ENCODE measurements around the gene RPL7A. TPM values are rescaled to one million over a fixed set of nuclear protein-coding genes. Genes with fewer than 3 reads are reported as not detected.
A peak's percentile ranks its signal among the peaks of the same experiment; 100 is the strongest.

The RPL7A gene
- total and polyA plus RNA-seq, 12 donors = 859 to 3,182 (median 927) TPM

DNA sequence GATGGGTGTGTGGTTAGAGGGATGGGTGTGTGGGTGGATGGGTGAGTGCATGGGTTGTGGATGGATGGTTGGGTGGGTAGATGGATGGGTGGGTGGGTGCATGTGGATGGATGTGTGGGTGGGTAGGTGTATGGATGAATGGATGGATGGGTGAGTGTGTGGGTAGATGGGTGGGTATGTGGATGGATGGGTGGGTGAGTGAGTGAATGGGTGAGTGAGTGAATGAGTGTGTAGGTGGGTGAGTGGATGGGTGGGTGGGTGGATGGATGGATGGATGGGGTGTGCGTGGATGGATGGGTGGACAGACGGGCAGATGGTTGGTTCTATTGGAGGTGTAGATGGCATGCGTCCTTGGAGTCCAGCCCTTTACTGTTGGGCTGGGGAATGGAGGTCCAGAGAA, 45.4 kb downstream of the RPL7A start:
- DNase-seq = no peak
- Histone ChIP-seq H3K27ac (no peak overlapping the region), H3K4me1 (no peaks in the 10 kb centered on the region), H3K9me3 (no peaks in the 10 kb centered on the region), H3K4me3 (no peak overlapping the region), H3K36me3 (no peaks in the 10 kb centered on the region), H3K27me3 (peaks cover 0 to 36% (median 7%) of the 10 kb centered on the region in 7 donors)
- 84 to 90% methylated on average over 3 of the region's 3 CpGs for WGBS, 2 donors
- TF ChIP-seq, protein P1, sequence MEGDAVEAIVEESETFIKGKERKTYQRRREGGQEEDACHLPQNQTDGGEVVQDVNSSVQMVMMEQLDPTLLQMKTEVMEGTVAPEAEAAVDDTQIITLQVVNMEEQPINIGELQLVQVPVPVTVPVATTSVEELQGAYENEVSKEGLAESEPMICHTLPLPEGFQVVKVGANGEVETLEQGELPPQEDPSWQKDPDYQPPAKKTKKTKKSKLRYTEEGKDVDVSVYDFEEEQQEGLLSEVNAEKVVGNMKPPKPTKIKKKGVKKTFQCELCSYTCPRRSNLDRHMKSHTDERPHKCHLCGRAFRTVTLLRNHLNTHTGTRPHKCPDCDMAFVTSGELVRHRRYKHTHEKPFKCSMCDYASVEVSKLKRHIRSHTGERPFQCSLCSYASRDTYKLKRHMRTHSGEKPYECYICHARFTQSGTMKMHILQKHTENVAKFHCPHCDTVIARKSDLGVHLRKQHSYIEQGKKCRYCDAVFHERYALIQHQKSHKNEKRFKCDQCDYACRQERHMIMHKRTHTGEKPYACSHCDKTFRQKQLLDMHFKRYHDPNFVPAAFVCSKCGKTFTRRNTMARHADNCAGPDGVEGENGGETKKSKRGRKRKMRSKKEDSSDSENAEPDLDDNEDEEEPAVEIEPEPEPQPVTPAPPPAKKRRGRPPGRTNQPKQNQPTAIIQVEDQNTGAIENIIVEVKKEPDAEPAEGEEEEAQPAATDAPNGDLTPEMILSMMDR (IDR thresholded peaks at IDR 0.05) = no peak
- ATAC-seq = no peak
- intact Hi-C loops (cut with DNase I) = no loop called here

DNA sequence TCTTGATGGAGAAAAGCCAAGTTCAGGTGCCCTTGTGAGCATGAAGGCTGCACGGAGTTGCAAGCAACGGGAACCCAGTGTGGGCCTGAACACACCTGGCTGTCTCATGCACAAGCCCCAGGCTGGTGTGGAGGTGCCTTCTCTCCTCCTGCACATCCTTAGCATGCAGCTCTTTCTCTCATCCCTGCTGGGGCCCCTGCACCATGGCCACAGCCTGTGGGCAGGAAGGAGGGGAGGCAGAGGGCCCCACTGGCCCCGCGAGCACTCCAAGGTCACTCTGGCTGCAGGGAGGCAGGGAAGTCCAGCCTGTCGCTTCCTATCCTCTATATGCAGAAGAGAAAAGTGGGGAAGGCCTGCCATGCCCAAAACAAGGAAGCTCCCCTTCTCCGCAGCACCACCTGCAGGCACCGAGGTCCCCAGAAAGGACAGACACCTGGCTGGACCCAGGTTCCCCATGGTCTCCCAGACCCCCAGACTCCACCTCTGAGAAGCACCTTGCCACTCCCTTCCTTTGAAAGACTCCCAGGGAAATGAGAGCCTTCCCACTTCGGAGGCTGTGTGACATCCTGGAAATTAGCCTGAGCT, 46.8 kb downstream of the RPL7A start:
- ATAC-seq (no peak), DNase-seq (no peak)
- WGBS, 2 donors = 38 to 48% methylated on average over 8 of the region's 8 CpGs
- Histone ChIP-seq H3K27ac (no peak overlapping the region), H3K4me3 (no peak overlapping the region), H3K36me3 (no peaks in the 10 kb centered on the region), H3K9me3 (no peaks in the 10 kb centered on the region), H3K4me1 (no peaks in the 10 kb centered on the region), H3K27me3 (peaks cover 0 to 36% (median 7%) of the 10 kb centered on the region in 7 donors)
- TF ChIP-seq, protein P1 (IDR thresholded peaks at IDR 0.05) = no peak
- intact Hi-C loops (cut with DNase I) = no loop called here

DNA sequence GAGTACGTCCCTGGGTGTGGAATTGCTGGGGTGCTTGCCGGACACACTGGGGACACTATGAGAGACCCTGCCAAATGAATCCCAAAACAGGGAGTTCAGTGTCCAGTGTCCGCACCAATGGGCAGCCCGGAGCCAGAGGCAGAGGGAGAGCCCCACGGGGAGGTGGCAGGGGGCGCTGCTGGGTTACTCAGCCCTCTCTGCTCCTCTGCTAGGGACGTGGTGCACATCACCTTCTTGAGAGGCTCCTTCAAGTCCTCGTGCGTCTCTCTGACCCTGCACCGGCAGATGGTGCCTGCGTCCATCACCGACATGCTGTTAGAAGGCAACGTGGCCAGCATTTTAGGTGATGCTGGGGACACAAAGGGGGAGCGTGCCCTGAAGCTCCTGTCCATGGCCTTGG, 48.9 kb downstream of the RPL7A start:
- TF ChIP-seq, protein P1 (IDR thresholded peaks at IDR 0.05) = peak in 2 of 9 donors; percentile 24 to 39
- peak in 2 of 8 donors; percentile 22 to 25 for ATAC-seq
- Histone ChIP-seq H3K4me1 (no peaks in the 10 kb centered on the region), H3K4me3 (no peak overlapping the region), H3K9me3 (no peaks in the 10 kb centered on the region), H3K27me3 (peaks cover 0 to 30% (median 5%) of the 10 kb centered on the region in 7 donors), H3K27ac (no peak overlapping the region), H3K36me3 (peaks cover 0 to 5% (median 0%) of the 10 kb centered on the region in 9 donors)
- intact Hi-C loops (cut with DNase I) = no loop called here
- no peak for DNase-seq
- WGBS, 2 donors = 22 to 24% methylated on average over 14 of the region's 14 CpGs

DNA sequence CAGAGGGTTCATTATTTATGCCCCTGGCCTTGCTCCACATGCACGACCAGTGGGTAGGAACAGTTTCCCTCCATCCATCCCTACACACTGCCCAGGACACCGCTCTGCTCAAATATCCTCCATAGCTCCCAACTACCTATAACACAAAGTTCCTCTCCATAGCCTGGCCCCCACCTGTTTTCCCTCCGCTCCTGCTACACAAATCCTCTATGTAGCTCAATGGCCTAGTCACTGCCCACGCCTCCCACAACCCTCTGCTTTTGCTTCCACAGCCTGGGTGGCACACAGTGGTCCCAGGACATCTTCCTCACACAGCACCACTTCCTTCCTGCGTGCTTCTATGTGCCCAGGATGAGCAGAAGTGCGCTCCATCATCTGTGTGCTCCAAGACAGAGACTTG, 49.4 kb downstream of the RPL7A start:
- H3K36me3 ChIP-seq = peaks cover 0 to 5% (median 0%) of the 10 kb centered on the region in 9 donors
- TF ChIP-seq, protein P1 (IDR thresholded peaks at IDR 0.05) = no peak
- no peak overlapping the region for H3K27ac ChIP-seq
- intact Hi-C loops (cut with DNase I) = no loop called here
- H3K4me1 ChIP-seq = no peaks in the 10 kb centered on the region
- 79 to 81% methylated on average over 6 of the region's 6 CpGs for whole genome bisulfite sequencing, 2 donors
- DNase-seq (no peak), ATAC-seq (no peak)
- no peaks in the 10 kb centered on the region for H3K9me3 ChIP-seq
- H3K27me3 ChIP-seq = peaks cover 0 to 27% (median 4%) of the 10 kb centered on the region in 7 donors
- H3K4me3 ChIP-seq = no peak overlapping the region
